K562 (cell line): ENCODE results near the gene MAD1L1. TPM values are rescaled to one million over a fixed set of nuclear protein-coding genes. Genes with fewer than 3 reads are reported as not detected.

Source experiments
- ATF3 ChIP-seq, 2 experiments: fragments of 450-650 bp in 1 of 2; sonication (generic) in 1 of 2; formaldehyde crosslinking in 1 of 2; IDR thresholded peaks in 1 of 2; conservative IDR thresholded peaks in 1 of 2; 2 replicates each; pipeline versions ENCODE4 v1.6.1 to v1.8.1; 2016 to 2023; ENCODE audit warnings: mild to moderate bottlenecking in 2 of 2, moderate library complexity in 2 of 2, inconsistent platforms in 1 of 2, missing genetic modification reagents in 1 of 2
- CBFA2T2 ChIP-seq: fragments of 450-650 bp; conservative IDR thresholded peaks from 2 replicates; pipeline ENCODE4 v1.6.1; 2017; ENCODE audit warnings: mild to moderate bottlenecking
- CBX2 ChIP-seq: fragments of 200-600 bp; sonication (generic); IDR thresholded peaks from one replicate; pipeline ENCODE4 v1.6.1; 2012; ENCODE audit warnings: mild to moderate bottlenecking, low read length, inconsistent platforms; ENCODE audit not compliant: insufficient read depth, poor library complexity, severe bottlenecking
- CCAR2 ChIP-seq: fragments of 200-400 bp; formaldehyde crosslinking; IDR thresholded peaks from 2 replicates; pipeline ENCODE4 v1.6.1; 2017; ENCODE audit warnings: mild to moderate bottlenecking, low read depth, low read length
- CXXC5 ChIP-seq: fragments of 250-450 bp; sonication (Bioruptor Pico); IDR thresholded peaks from 2 replicates; pipeline ENCODE4 v1.8.0; 2022; ENCODE audit warnings: inconsistent platforms, mild to moderate bottlenecking, moderate library complexity
- DPF2 ChIP-seq: fragments of 450-650 bp; IDR thresholded peaks from 2 replicates; pipeline ENCODE4 v1.6.1; 2016
- E2F4 ChIP-seq: sonication (generic); formaldehyde crosslinking; IDR thresholded peaks from 2 replicates; pipeline ENCODE4 v1.8.0; 2022; ENCODE audit warnings: mild to moderate bottlenecking, low read depth, missing genetic modification reagents
- FOS ChIP-seq: IDR thresholded peaks from 3 replicates; pipeline ENCODE4 v1.6.1; 2011; ENCODE audit not compliant: insufficient read length; ENCODE audit errors: extremely low read depth
- HNRNPLL ChIP-seq: fragments of 200-400 bp; formaldehyde crosslinking; IDR thresholded peaks from 2 replicates; pipeline ENCODE4 v1.6.1; 2017; ENCODE audit warnings: low read length, low read depth, mild to moderate bottlenecking; ENCODE audit not compliant: poor library complexity, severe bottlenecking
- IRF1 ChIP-seq: sonication (generic); formaldehyde crosslinking; IDR thresholded peaks from 2 replicates; pipeline ENCODE4 v1.8.0; 2022; ENCODE audit warnings: missing genetic modification reagents, mild to moderate bottlenecking, borderline replicate concordance
- MYBL2 ChIP-seq, 2 experiments: fragments of 450-650 bp in 1 of 2; sonication (generic) in 1 of 2; formaldehyde crosslinking in 1 of 2; IDR thresholded peaks; 2 replicates each; pipeline versions ENCODE4 v1.6.1 to v1.8.1; 2017 to 2022; ENCODE audit warnings: borderline replicate concordance in 1 of 2, inconsistent platforms in 1 of 2, low read depth in 1 of 2, mild to moderate bottlenecking in 1 of 2, missing genetic modification reagents in 1 of 2, moderate library complexity in 1 of 2
- POLR2A ChIP-seq: fragments of 450-650 bp; conservative IDR thresholded peaks from 2 replicates; pipeline ENCODE4 v1.6.1; 2016
- TCF15 ChIP-seq: fragments of 250-450 bp; sonication (Bioruptor Pico); IDR thresholded peaks from 2 replicates; pipeline ENCODE4 v1.8.0; 2022; ENCODE audit warnings: moderate library complexity, mild to moderate bottlenecking, inconsistent platforms
- ZBTB17 ChIP-seq: fragments of 450-650 bp; formaldehyde crosslinking; IDR thresholded peaks from 2 replicates; pipeline ENCODE4 v1.4.0; 2020; ENCODE audit warnings: mild to moderate bottlenecking
- ZNF324 ChIP-seq: fragments of 250-450 bp; sonication (Bioruptor Pico); IDR thresholded peaks from 2 replicates; pipeline ENCODE4 v1.4.0; 2020; ENCODE audit warnings: mild to moderate bottlenecking
- polyA plus RNA-seq, 8 experiments: library from polyadenylated mRNA; depleted of rRNA in 4 of 8; stranded (reverse) in 5 of 8; unstranded in 3 of 8; fragments of >200 nt; fragmentation: Nextera tagmentation in 2 of 8; fragmentation: Illumina TruSeq in 1 of 8; extraction: Ambion mirVana in 2 of 8; extraction: Trizol in 1 of 8; gene quantifications; 2 replicates each; pipeline versions ENCODE4 v1.2.1 to v1.2.3, GENCODE V29; 2011 to 2014; ENCODE audit warnings: inconsistent platforms in 1 of 8, missing spikeins in 1 of 8
- total RNA-seq, 7 experiments: library from RNA; depleted of rRNA in 6 of 7; stranded (reverse); fragments of >200 nt in 6 of 7; fragmentation: Illumina TruSeq in 2 of 7; extraction: Trizol in 2 of 7; gene quantifications; 2 replicates each; pipeline versions ENCODE4 v1.2.1 to v1.2.3, GENCODE V29; 2011 to 2021; ENCODE audit warnings: low replicate concordance in 1 of 7

MAD1L1 gene
- total and polyA plus RNA-seq, 9 of the 15 experiments (the other 6 are each of a cell fraction or from before 2014, with no cell fraction given), result 1.7 to 89.7 (median 18.0) TPM

- no peak for TF ChIP-seq E2F4 (CRISPR knock-in tag)
- TF ChIP-seq FOS, result no peak
- TF ChIP-seq DPF2, result peak; percentile 18; the same call in 1 of the 2 replicates
- TF ChIP-seq HNRNPLL, result no peak
- 0 out of 2 replicates have a peak, but pooled peaks have one; percentile 31 for TF ChIP-seq POLR2A
- TF ChIP-seq ZNF324 (CRISPR knock-in tag), result no peak
- TF ChIP-seq CBFA2T2, result no peak
- no peak for TF ChIP-seq CCAR2
- no peak for TF ChIP-seq CBX2
- TF ChIP-seq ATF3 (IDR thresholded peaks at IDR 0.05), result peak; percentile 83
- no peak for TF ChIP-seq ATF3 (CRISPR knock-in tag; conservative IDR thresholded peaks at IDR 0.05)
- peak; percentile 11; the same call in 1 of the 2 replicates for TF ChIP-seq CXXC5 (CRISPR knock-in tag)
- TF ChIP-seq MYBL2 (IDR thresholded peaks at IDR 0.05; ENCODE audit: low read depth), result no peak
- TF ChIP-seq MYBL2 (CRISPR knock-in tag; IDR thresholded peaks at IDR 0.05; ENCODE audit: borderline replicate concordance), result no peak
- no peak for TF ChIP-seq ZBTB17 (CRISPR knock-in tag)
- TF ChIP-seq IRF1 (CRISPR knock-in tag), result no peak
- TF ChIP-seq TCF15 (CRISPR knock-in tag), result no peak
Observed at GRCh38 chr7:2070151-2070763, 162.5 kb downstream of the MAD1L1 start (continued).
